HUES6 (cell line): ENCODE data around the gene NEURL2.
A peak's percentile ranks its signal among the peaks of the same experiment; 100 is the strongest.
"Not testable (repeated sequence)": the region's sequence is repeated elsewhere in the genome, so short reads cannot be mapped to it uniquely, and the experiment has no call there.

Experiments
- H3K27ac ChIP-seq: 2 replicates; pipeline ENCODE4 v1.7.0; 2013; ENCODE audit warnings: low read depth, mild to moderate bottlenecking, low read length, inconsistent platforms
- H3K27me3 ChIP-seq: 2 replicates; pipeline ENCODE4 v1.6.1; 2013; ENCODE audit warnings: low read length; ENCODE audit not compliant: control insufficient read depth, insufficient read depth
- H3K36me3 ChIP-seq: 2 replicates; pipeline ENCODE4 v1.6.1; 2013; ENCODE audit warnings: low read length; ENCODE audit not compliant: control insufficient read depth, insufficient read depth
- H3K4me1 ChIP-seq: 2 replicates; pipeline ENCODE4 v1.6.1; 2013; ENCODE audit warnings: low read length; ENCODE audit not compliant: control insufficient read depth, insufficient read depth
- H3K4me3 ChIP-seq: 2 replicates; pipeline ENCODE4 v1.5.1; 2013; ENCODE audit warnings: low read depth, low read length
- H3K9ac ChIP-seq: one replicate; pipeline ENCODE4 v1.6.1; 2013; ENCODE audit warnings: mild to moderate bottlenecking, low read length
- H3K9me3 ChIP-seq: 2 replicates; pipeline ENCODE4 v1.6.1; 2013; ENCODE audit warnings: low read depth, low read length; ENCODE audit not compliant: control insufficient read depth, insufficient read depth

NEURL2 gene

DNA sequence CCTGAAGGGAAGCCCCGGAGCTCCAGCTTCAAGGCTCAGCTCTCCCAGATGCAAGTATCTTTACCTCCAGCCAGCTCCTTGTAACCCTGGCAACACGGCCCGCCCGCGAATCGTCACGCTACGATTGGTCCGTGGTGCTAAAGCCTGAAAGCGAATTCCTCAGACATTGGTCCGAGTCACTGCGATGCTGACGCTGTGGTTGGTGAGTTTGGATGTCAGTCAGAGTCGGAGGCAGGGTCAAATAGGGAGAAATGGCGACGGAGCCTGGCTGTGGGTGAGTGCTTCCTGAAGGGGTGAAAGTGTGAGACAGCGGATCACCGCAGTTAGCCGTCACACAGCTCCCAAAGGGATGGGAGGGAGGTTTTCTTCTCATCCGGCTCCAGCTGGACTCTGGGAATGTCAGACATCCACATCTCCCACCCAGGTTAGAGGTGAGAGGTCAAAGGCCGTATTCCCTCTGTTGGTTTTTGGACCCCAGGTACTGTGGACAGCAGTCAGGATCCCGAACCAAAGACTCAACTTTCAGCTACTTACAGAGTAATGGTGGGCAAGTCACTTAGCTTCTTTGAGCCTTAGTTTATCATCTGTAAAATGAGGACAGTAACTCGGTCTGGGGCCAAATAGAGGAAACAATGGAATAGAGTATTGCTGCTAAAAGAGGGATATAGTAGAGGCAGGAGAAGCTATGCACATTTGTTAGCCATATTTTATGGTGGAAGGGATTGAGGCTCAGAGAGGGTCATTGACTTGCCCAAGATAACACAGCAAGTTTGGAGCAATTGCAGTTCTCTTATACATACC is 9.8 kb downstream of the NEURL2 start, which contains the start of gene ZSWIM1:
ZSWIM1 (plus strand) TSS at position 240 of the 801 bp plus-strand sequence. CDS start 1,366 bp downstream, outside the sequence.
- Histone ChIP-seq H3K9ac (peak within 1 kb of the TSS; percentile 75), H3K9me3 (no peaks in the 10 kb centered on the region), H3K4me1 (no peaks in the 10 kb centered on the region), H3K27ac (no peak within 1 kb of the TSS), H3K36me3 (peaks cover 44% of the 10 kb centered on the region), H3K4me3 (peak within 1 kb of the TSS; percentile 81), H3K27me3 (no peaks in the 10 kb centered on the region)

GRCh38 chr20:45878076-45878761 is 12.8 kb downstream of the NEURL2 start:
- Histone ChIP-seq H3K4me1 (no peaks in the 10 kb centered on the region), H3K36me3 (peaks cover 31% of the 10 kb centered on the region), H3K9ac (no peak overlapping the region), H3K27ac (no peak overlapping the region), H3K4me3 (no peak overlapping the region), H3K9me3 (no peaks in the 10 kb centered on the region), H3K27me3 (no peaks in the 10 kb centered on the region)

GRCh38 chr20:45874576-45874975 is 16.4 kb downstream of the NEURL2 start:
- Histone ChIP-seq H3K4me1 (no peaks in the 10 kb centered on the region), H3K9me3 (no peaks in the 10 kb centered on the region), H3K36me3 (peaks cover 20% of the 10 kb centered on the region), H3K27ac (no peak overlapping the region), H3K27me3 (no peaks in the 10 kb centered on the region), H3K4me3 (no peak overlapping the region), H3K9ac (no peak overlapping the region)

DNA sequence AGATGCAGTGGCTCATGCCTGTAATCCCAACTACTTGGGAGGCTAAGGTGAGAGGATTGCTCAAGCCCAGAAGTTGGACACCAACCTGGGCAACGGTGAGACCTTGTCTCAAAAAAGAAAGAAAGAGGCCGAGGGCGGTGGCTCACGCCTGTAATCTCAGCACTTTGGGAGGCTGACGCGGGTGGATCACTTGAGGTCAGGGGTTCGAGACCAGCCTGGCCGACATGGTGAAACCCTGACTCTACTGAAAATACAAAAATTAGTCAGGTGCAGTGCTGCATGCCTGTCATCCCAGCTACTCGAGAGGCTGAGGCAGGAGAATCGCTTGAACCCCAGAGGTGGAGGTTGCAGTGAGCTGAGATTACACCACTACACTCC is 16.9 kb downstream of the NEURL2 start:
- H3K4me1 ChIP-seq, H3K27me3 ChIP-seq, H3K27ac ChIP-seq, H3K9ac ChIP-seq, H3K4me3 ChIP-seq, H3K9me3 ChIP-seq: not testable (repeated sequence)
- H3K36me3 ChIP-seq = peaks cover 20% of the 10 kb centered on the region

GRCh38 chr20:45873409-45874103 is 17.5 kb downstream of the NEURL2 start:
- Histone ChIP-seq H3K27ac (no peak overlapping the region), H3K4me1 (no peaks in the 10 kb centered on the region), H3K27me3 (no peaks in the 10 kb centered on the region), H3K36me3 (peaks cover 19% of the 10 kb centered on the region), H3K9me3 (no peaks in the 10 kb centered on the region), H3K9ac (no peak overlapping the region), H3K4me3 (no peak overlapping the region)

DNA sequence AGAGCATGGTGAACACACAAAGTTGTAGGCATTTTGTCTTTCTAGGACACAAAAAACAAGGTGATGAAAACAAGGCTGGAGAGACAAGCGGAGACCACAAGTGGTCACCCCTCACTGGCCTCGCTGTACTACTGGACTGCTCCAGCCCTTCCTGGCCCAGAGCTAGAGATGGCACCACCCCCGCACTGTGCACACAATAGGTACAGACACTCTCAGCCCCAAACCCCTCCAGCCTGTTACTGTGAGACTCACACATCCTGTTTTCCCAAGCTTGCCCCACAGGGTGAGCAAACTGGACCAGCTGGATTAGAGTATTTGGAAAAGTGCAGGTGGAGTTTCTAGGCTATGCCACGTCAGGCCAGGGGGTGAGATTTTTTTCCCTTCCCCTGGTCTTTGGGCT is 18.4 kb downstream of the NEURL2 start:
- H3K9ac ChIP-seq = no peak overlapping the region
- H3K36me3 ChIP-seq = peaks cover 10% of the 10 kb centered on the region
- no peaks in the 10 kb centered on the region for H3K9me3 ChIP-seq
- H3K4me3 ChIP-seq = no peak overlapping the region
- H3K4me1 ChIP-seq = no peaks in the 10 kb centered on the region
- no peak overlapping the region for H3K27ac ChIP-seq
- no peaks in the 10 kb centered on the region for H3K27me3 ChIP-seq

DNA sequence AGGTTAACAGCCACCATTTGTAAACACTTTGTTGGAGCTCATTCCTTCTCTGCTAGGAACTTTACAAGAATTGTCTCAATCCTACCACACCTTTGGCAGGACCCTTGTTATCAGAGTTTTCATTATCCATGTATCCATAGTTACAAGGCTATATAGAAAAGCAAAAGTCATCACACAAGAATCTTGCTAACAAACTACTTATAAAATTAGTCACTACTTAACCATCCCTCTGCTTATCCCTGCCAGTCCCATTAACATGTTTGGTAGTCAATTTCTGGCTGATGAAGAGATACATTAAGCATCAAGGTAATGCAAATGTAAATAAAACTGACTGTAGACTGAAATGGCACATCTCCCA is 23.2 kb downstream of the NEURL2 start:
- Histone ChIP-seq H3K4me3 (no peak overlapping the region), H3K9me3 (no peaks in the 10 kb centered on the region), H3K36me3 (no peaks in the 10 kb centered on the region), H3K4me1 (no peaks in the 10 kb centered on the region), H3K27me3 (no peaks in the 10 kb centered on the region), H3K9ac (no peak overlapping the region), H3K27ac (no peak overlapping the region)

- Histone ChIP-seq H3K4me1 (no peaks in the 10 kb centered on the region), H3K9ac (no peak overlapping the region), H3K36me3 (no peaks in the 10 kb centered on the region), H3K4me3 (no peak overlapping the region), H3K27ac (no peak overlapping the region), H3K9me3 (no peaks in the 10 kb centered on the region), H3K27me3 (no peaks in the 10 kb centered on the region)
These were observed 23.7 kb downstream of the NEURL2 start for GRCh38 chr20:45867136-45867818.

DNA sequence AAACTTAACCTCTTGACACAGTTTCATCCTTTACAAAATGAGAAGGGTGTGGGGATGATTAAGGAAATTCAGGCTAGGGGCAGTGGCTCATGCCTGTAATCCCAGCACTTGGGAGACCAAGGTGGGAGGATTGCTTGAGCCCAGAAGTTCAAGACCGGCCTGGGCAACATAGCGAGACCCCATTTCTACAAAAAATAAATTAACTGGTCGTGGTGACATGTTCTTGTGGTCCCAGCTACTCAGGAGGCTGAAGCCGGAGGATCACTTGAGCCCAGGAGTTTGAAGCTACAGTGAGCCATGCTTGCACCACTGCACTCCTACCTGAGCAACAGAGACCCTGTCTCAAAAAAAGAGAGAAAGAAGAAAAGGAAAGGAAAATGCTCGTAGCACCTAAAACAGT is 24.6 kb downstream of the NEURL2 start:
- H3K36me3 ChIP-seq = no peaks in the 10 kb centered on the region
- no peaks in the 10 kb centered on the region for H3K4me1 ChIP-seq
- no peaks in the 10 kb centered on the region for H3K9me3 ChIP-seq
- H3K4me3 ChIP-seq = no peak overlapping the region
- H3K9ac ChIP-seq = no peak overlapping the region
- no peak overlapping the region for H3K27ac ChIP-seq
- no peaks in the 10 kb centered on the region for H3K27me3 ChIP-seq

DNA sequence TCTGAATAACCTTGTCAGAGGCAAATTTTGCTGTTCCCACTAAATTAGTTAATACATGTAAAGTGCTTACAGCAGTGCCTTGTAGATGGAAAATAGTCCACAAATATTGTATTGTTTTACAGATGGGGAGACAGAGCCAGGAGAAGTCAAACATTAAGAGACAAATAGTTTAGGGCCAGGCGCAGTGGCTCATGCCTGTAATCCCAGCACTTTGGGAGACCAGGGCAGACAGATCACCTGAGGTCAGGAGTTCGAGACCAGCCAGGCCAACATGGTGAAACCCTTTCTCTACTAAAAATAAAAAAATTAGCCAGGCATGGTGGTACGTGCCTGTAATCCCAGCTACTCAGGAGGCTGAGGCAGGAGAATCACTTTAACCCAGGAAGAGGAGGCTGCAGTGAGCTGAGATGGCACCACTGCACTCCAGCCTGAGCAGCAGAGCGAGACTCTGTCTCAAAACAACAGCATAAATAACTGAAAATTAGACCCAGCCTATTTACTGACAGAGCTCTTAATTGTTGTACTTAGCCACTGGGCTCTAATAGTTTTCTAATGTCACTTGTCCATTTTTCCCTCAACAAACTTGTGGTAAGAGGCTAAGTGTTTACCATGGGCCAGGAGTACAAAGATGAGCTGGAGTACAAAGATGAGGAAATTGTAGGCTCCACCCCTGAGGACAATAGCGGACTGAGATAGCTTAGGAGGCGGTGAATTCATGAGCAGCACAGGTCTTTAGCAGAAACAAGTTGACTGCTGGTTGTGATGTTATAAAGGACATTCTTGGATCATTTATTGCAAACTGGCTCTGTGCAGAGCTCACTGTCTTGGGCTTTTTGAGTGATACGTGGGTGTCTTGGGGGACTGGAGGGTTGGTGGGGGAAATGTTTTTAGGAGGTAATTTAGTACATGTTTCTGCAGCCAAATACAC is 27.2 kb downstream of the NEURL2 start:
- Histone ChIP-seq H3K9ac (no peak overlapping the region), H3K9me3 (no peaks in the 10 kb centered on the region), H3K4me3 (no peak overlapping the region), H3K27me3 (no peaks in the 10 kb centered on the region), H3K36me3 (no peaks in the 10 kb centered on the region), H3K4me1 (peaks cover 7% of the 10 kb centered on the region; the same call in 1 of the 2 replicates), H3K27ac (no peak overlapping the region)
